Tibial nerve (tissue), 3 donors: Measurements from ENCODE around the gene STIMATE.

Experiments used
- POLR2A ChIP-seq, 2 donors: fragments of 450-650 bp; IDR thresholded peaks; one replicate each; pipeline ENCODE4 v1.6.1; 2017; ENCODE audit warnings: antibody characterized with exemption in 2 of 2, mild to moderate bottlenecking in 2 of 2, moderate library complexity in 2 of 2
- TF ChIP-seq, protein P1 (sequence below), 5 experiments: fragments of 200-600 bp in 3 of 5; fragments of 450-650 bp in 2 of 5; sonication (generic) in 3 of 5; IDR thresholded peaks; one replicate each; pipeline ENCODE4 v1.5.1; 2016 to 2019; ENCODE audit warnings: antibody characterized with exemption in 5 of 5, mild to moderate bottlenecking in 3 of 5, moderate library complexity in 2 of 5

DNA sequence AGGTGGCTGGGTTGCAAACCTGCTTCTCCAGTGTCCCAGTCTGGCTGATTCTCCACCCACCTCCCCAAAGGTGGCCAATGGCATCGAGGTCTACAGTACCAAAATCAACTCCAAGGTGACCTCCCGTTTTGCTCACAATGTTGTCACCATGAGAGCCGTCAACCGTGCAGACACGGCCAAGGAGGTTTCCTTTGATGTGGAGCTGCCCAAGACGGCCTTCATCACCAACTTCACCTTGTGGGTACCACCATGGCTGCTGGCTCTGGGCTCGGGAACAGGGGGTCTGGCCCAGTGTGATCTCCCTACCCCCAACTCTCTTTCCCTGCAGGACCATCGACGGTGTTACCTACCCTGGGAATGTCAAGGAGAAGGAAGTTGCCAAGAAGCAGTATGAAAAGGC, 100.9 kb downstream of the STIMATE start:
- TF ChIP-seq, protein P1, sequence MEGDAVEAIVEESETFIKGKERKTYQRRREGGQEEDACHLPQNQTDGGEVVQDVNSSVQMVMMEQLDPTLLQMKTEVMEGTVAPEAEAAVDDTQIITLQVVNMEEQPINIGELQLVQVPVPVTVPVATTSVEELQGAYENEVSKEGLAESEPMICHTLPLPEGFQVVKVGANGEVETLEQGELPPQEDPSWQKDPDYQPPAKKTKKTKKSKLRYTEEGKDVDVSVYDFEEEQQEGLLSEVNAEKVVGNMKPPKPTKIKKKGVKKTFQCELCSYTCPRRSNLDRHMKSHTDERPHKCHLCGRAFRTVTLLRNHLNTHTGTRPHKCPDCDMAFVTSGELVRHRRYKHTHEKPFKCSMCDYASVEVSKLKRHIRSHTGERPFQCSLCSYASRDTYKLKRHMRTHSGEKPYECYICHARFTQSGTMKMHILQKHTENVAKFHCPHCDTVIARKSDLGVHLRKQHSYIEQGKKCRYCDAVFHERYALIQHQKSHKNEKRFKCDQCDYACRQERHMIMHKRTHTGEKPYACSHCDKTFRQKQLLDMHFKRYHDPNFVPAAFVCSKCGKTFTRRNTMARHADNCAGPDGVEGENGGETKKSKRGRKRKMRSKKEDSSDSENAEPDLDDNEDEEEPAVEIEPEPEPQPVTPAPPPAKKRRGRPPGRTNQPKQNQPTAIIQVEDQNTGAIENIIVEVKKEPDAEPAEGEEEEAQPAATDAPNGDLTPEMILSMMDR (IDR thresholded peaks at IDR 0.05), result no peak
- no peak for TF ChIP-seq POLR2A (IDR thresholded peaks at IDR 0.05)
